ENCODE measurements around the gene PCNX2.
"Not testable (repeated sequence)": the region's sequence is repeated elsewhere in the genome, so short reads cannot be mapped to it uniquely, and the experiment has no call there.

The PCNX2 gene

GRCh38 chr1:233140974-233141373 is 154.6 kb downstream of the PCNX2 start:
- DNase-seq: peak in 1 of 2 donors; percentile 8

- DNase-seq: no peak
Measured at GRCh38 chr1:233140499-233140898, 155.0 kb downstream of the PCNX2 start.

- no peak for DNase-seq
Measured at GRCh38 chr1:233138788-233139585, 156.5 kb downstream of the PCNX2 start.

DNA sequence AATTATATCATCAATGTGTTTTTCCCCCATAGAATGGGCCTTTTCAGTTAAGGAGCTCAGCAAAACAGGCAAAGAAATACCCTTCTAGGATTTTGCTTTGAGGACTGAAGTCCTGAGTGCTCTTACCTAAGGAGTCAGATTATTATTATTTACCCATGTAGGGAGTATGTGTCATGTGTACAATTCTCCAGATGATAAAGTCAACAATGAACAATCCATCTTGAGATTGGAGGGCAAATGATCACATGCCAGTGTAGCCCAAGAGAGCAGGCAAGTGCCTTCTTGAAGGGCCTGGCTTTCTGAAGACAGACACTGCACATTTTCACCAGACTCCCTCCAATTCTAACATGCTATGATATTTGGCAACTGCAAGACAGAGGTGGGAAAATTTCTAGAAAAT is 159.7 kb downstream of the PCNX2 start:
- no peak for DNase-seq

GRCh38 chr1:233132445-233132844 is 163.1 kb downstream of the PCNX2 start:
- no peak for DNase-seq

DNA sequence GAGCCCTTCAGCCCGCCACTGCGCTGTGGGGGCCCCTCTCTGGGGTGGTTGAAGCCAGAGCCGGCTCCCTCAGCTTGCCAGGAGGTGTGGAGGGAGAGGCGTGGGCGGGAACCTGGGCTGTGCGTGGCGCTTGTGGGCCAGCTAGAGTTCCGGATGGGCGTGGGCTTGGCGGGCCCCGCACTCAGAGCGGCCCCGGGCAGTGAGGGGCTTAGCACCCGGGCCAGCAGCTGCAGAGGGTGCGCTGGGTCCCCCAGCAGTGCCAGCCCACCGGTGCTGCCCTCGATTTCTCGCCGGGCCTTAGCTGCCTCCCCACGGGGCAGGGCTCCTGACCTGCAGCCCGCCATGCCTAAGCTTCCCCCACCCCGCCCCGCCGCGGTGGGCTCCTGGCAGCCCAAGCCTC is 166.5 kb downstream of the PCNX2 start:
- not testable (repeated sequence) for DNase-seq

DNA sequence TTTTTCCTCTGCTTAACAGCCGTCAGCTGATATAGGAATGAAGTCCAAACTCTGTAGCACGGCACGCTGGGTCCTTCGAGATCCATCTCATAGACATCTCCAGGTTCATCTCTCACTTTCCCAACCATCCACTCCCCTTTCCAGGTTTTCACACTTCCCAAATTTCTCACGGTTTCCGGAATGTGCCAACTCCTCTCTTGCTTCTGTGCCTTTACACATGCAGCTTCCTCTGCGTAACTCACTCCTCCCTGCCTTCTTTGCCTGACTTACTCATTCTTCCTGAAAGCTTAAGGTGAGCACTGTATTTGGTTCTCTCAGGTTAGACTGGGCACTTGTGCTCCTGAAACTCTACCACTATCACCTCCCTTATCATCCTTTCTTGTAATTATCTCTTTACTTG is 168.4 kb downstream of the PCNX2 start:
- no peak for DNase-seq

DNA sequence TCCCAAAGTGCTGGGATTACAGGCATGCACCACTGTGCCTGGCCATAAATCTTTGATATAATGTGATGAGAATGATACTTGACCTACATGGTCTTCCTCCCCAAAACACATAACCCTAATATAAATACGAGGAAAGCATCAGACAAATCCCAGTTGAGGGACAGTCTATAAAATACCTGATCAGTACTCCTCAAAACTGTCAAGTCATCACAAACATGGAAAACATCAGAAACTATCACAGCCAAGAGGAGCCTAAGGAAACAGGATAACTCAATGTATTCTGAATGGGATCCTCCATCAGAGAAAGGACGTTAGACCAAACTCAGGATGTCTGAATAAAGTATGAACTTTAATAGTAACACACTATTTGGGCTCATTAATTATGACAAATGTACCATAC is 172.7 kb downstream of the PCNX2 start:
- DNase-seq: no peak

DNA sequence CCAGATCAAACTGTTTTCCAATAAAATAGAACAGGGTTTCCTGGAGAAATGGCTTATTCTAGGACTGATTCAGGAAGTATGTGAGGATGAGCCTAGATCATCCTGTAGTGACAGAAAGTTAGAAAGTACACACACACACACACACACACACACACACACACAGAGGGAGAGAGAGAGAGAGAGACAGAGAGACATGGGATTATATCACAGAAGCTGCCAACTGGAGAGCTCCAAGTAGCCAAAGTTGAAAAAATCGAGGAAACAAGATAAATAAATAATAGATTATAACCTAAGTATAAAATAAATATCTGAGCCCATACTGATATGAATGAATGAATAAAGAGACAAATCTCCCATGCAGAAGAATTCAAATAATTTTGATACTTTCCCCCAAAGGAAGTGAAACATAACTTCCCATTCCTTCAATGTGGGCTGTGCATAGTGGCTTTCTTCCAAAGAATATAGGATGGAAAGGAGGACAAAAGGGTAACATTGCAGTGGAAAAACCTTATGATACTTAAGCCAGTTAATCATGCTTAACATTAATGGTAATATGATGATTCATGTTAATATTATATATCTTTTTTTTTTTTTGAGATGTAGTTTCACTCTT is 173.5 kb downstream of the PCNX2 start:
- DNase-seq: no peak

- no peak for DNase-seq
Measured at GRCh38 chr1:233114860-233115259, 180.7 kb downstream of the PCNX2 start.

DNA sequence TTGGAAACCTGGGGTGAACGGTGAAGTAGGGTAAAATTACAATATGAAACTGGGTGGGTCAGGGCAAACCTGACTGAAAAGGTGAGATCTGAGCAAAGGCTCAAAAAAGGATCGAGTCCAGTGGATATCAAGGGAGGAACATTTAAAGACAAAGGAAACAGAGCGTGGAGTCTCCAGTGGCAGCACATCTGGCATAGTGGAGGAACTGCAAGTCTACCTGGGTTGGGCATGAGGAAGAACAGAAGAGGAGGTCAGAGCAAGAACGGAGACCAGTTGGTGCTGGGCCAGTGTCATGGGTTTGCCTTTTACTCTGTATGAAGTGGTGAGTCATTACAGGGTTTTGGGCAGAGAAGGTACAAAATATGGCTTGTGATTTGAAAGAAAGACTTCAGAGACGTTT is 181.4 kb downstream of the PCNX2 start:
- DNase-seq: no peak

GRCh38 chr1:233113009-233113879 is 182.3 kb downstream of the PCNX2 start:
- peak; percentile 37 to 59 for DNase-seq

DNA sequence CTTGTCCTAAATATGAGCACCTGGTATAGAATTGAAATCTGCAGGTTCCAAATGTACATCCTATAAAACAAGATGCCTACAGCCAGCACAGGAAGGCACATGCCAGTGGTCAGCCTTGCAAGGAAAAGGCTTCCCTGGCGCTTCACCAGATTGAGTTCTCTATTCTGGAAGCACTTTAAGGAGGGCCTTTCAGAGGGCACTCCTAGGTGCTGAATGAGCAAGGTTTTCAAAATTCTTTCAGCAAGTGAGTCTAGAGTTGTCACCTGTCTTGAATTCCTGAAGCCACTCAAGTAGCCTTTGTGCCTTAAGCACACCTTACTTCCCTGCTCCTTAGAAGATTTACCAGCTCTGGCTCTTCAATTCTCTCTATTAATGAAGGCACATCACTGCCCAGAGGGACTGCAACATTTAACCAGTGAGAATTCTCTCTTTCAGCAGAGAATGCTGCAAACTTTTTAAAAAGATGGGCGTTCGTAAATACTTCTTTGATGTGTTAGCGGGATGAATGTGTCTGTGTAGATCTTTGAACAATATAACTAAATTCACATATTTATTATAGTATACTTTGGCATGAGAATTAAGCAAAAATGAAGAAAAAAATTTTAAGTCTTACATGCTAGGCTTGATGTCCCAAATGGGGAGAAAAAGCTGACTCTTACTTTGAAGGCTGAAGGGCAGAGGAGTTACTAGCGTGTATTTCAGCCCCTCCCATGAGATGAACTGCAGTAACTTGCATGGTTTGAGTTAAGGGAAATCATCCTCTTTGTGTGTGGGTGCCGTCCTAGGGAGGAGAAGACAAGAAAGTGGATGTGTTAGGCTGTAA is 183.1 kb downstream of the PCNX2 start:
- DNase-seq: no peak

- DNase-seq: no peak
Measured at GRCh38 chr1:233111731-233112130, 183.8 kb downstream of the PCNX2 start.

DNA sequence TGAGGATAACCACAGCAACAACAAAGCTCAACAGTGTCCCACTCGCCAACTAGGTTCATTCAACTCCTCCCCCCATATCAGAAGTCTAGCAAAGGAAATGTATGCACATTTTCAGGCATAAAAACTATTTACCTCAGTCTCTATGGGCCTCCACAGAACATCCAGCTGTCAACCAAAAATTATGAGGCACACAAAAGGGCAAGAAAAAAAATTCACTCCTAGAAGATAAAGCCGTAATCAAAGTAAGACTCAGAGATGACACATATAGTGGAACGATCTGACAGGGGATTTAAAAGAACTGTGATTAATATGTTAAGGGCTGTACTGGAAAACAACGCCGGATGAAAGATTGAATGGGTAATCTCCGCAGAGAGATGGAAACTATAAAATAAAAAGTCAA is 186.4 kb downstream of the PCNX2 start:
- DNase-seq: no peak

- DNase-seq: not testable (repeated sequence)
Measured at GRCh38 chr1:233107716-233108130, 187.8 kb downstream of the PCNX2 start.

- no peak for DNase-seq
Measured at GRCh38 chr1:233107130-233107660, 188.3 kb downstream of the PCNX2 start.

GRCh38 chr1:233105225-233105624 is 190.3 kb downstream of the PCNX2 start:
- no peak for DNase-seq

DNA sequence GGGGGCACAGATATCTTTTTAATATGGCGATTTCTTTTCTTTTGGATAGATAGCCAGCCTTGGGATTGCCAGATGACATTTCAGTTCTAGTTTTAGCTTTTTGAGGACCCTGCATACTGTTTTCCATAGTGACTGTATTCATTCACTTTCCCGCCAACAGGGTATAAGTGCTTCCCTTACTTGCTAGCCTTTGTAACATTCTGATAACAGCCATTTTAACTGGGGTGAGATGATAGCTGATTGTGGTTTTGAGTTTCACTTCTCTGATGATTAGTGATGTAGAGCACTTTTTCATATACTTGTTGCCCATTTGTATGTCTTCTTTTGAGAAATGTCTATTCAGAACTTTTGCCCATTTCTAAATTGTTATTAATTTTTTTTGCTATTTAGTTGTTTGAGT is 193.2 kb downstream of the PCNX2 start:
- no peak for DNase-seq

- no peak for DNase-seq
Measured at GRCh38 chr1:233097959-233098580, 197.5 kb downstream of the PCNX2 start.

- DNase-seq: no peak
Measured at GRCh38 chr1:233097546-233097945, 198.0 kb downstream of the PCNX2 start.

DNA sequence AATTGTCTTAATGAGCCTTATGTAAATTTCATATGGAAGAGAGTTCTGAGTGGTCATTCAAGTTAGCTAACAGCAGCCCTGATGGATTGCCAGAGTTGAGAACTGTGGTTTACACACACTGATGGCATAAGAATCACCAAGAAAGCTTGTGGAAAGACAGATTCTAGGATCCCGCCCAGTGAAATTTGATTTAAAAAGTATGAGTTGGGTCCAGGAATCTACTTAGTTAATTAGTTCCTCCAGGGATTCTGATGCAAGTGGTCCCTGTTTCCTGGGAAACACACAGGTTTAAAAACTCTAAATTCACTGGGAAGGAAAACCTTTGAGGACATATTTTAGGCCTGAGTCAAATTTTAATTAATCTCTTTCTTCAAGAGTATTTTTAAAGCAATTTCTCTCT is 200.8 kb downstream of the PCNX2 start:
- DNase-seq: peak in 1 of 2 donors; percentile 42
